Natural killer cell (primary cell): ENCODE results near the gene SCN1A. TPM values are rescaled to one million over a fixed set of nuclear protein-coding genes. Genes with fewer than 3 reads are reported as not detected.

Experiments
- ATAC-seq, 3 donors: fragments of 150-1000 bp in 2 of 3; fragments of 200-7000 bp in 1 of 3; cut with Tn5 transposase; 1 replicate in 1 of 3; 2 replicates in 2 of 3; pipeline ENCODE4 v1.10.0; 2021; ENCODE audit warnings: mild to moderate bottlenecking in 2 of 3, moderate library complexity in 2 of 3
- DNase-seq, 2 donors: peaks; one replicate each; pipeline versions ENCODE4 v3.0.0 to v3.0.0-alpha.2; 2013 to 2021; ENCODE audit warnings: mixed read lengths in 1 of 2
- H3K27ac ChIP-seq: one replicate; pipeline ENCODE4 v1.5.1; 2013; ENCODE audit warnings: mild to moderate bottlenecking, low read length
- H3K27me3 ChIP-seq: one replicate; pipeline ENCODE4 v1.6.1; 2013; ENCODE audit warnings: low read length; ENCODE audit not compliant: control insufficient read depth, insufficient read depth
- H3K36me3 ChIP-seq: one replicate; pipeline ENCODE4 v1.6.1; 2013; ENCODE audit warnings: low read length; ENCODE audit not compliant: control insufficient read depth, insufficient read depth
- H3K4me1 ChIP-seq: one replicate; pipeline ENCODE4 v1.6.1; 2013; ENCODE audit warnings: low read length; ENCODE audit not compliant: control insufficient read depth, insufficient read depth
- H3K4me3 ChIP-seq: one replicate; pipeline ENCODE4 v1.5.1; 2013; ENCODE audit warnings: low read length
- H3K9me3 ChIP-seq: one replicate; pipeline ENCODE4 v1.6.1; 2013; ENCODE audit warnings: low read length; ENCODE audit not compliant: control insufficient read depth, insufficient read depth
- H3K27ac Mint-ChIP-seq, 2 donors: one replicate each; pipeline ENCODE4 v1.8.0; 2022; ENCODE audit warnings: mild to moderate bottlenecking in 2 of 2, mixed read lengths in 2 of 2, moderate library complexity in 1 of 2
- H3K27me3 Mint-ChIP-seq, 2 donors: one replicate each; pipeline ENCODE4 v1.8.0; 2022; ENCODE audit warnings: low read depth in 2 of 2, mixed read lengths in 2 of 2
- H3K36me3 Mint-ChIP-seq: one replicate; pipeline ENCODE4 v1.8.0; 2022; ENCODE audit warnings: mixed read lengths
- H3K4me1 Mint-ChIP-seq, 2 donors: one replicate each; pipeline ENCODE4 v1.8.0; 2022; ENCODE audit warnings: mixed read lengths in 2 of 2
- H3K4me3 Mint-ChIP-seq: one replicate; pipeline ENCODE4 v1.8.0; 2022; ENCODE audit warnings: mild to moderate bottlenecking, moderate library complexity, mixed read lengths
- H3K9me3 Mint-ChIP-seq, 2 donors: one replicate each; pipeline ENCODE4 v1.8.0; 2022; ENCODE audit warnings: mixed read lengths in 2 of 2
- WGBS: methylation state at CpG from one replicate; pipeline ENCODE4 v1.1.7; 2013; ENCODE audit warnings: missing lambda C conversion rate; ENCODE audit not compliant: insufficient coverage; 5-methylcytosine and 5-hydroxymethylcytosine counted together
- intact Hi-C: fragments of 100-400 bp; cut with micrococcal nuclease; formaldehyde crosslinking; loops from one replicate; pipeline ENCODE4 v1.14.2; 2022
- total RNA-seq, 4 donors: library from RNA; stranded (reverse); fragments of 120-200 nt in 1 of 4; gene quantifications; one replicate each; pipeline versions ENCODE4 v1.2.3 to v1.2.4, GENCODE V29; 2013 to 2022
- TF ChIP-seq, protein P1 (sequence below): fragments of 200-600 bp; IDR thresholded peaks from one replicate; pipeline ENCODE4 v1.8.0; 2022; ENCODE audit warnings: antibody characterized with exemption

SCN1A gene
- total RNA-seq, 3 donors from 2014 or later (not counting 1 experiment from before 2014, with no cell fraction given) = not detected

DNA sequence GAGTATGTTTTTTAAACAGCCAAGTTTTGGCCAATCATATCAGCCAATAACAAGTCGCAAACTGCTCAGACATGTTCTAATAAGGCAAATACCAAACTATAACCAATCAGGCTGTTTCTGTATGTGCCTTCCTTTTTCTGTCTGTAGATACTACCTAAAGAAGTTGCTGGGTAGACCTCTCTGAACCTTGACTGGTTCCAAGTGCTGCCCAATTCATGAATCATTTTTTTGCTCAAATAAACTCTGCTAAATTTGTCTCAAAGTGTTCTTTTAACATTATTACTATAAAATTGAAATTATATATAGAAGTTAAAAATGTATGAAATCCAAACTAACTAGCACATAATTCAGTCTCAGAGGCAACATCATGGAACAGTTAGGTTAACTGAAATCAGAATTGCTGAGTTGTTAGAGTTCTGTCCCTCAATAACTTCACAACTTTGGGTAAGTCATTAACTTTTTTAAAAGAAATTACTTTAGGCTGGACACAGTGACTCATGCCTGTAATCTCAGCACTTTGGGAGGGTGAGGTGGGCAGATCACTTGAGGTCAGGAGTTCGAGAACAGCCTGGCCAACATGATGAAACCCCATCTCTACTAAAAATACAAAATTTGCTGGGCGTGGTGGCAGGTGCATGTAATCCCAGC is 169.4 kb downstream of the SCN1A start:
- Histone ChIP-seq H3K4me1 (peaks cover 2% of the 10 kb centered on the region), H3K9me3 (no peaks in the 10 kb centered on the region), H3K36me3 (no peaks in the 10 kb centered on the region), H3K4me3 (no peak overlapping the region), H3K27me3 (no peaks in the 10 kb centered on the region), H3K27ac (no peak overlapping the region)
- Mint-ChIP-seq H3K4me3 (no peak overlapping the region), H3K4me1 (peaks cover 11 to 13% of the 10 kb centered on the region in 2 donors), H3K36me3 (no peaks in the 10 kb centered on the region), H3K27ac (no peak overlapping the region), H3K27me3 (peaks cover 0 to 3% of the 10 kb centered on the region in 2 donors), H3K9me3 (no peaks in the 10 kb centered on the region)
- TF ChIP-seq, protein P1, sequence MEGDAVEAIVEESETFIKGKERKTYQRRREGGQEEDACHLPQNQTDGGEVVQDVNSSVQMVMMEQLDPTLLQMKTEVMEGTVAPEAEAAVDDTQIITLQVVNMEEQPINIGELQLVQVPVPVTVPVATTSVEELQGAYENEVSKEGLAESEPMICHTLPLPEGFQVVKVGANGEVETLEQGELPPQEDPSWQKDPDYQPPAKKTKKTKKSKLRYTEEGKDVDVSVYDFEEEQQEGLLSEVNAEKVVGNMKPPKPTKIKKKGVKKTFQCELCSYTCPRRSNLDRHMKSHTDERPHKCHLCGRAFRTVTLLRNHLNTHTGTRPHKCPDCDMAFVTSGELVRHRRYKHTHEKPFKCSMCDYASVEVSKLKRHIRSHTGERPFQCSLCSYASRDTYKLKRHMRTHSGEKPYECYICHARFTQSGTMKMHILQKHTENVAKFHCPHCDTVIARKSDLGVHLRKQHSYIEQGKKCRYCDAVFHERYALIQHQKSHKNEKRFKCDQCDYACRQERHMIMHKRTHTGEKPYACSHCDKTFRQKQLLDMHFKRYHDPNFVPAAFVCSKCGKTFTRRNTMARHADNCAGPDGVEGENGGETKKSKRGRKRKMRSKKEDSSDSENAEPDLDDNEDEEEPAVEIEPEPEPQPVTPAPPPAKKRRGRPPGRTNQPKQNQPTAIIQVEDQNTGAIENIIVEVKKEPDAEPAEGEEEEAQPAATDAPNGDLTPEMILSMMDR = no peak
- DNase-seq = no peak
- intact Hi-C loops = no loop called here
- ATAC-seq = no peak
- WGBS = 75% methylated on average over 2 of the region's 3 CpGs

GRCh38 chr2:165957030-165957675 is 170.7 kb downstream of the SCN1A start:
- Histone ChIP-seq H3K9me3 (no peaks in the 10 kb centered on the region), H3K36me3 (no peaks in the 10 kb centered on the region), H3K27ac (no peak overlapping the region), H3K27me3 (no peaks in the 10 kb centered on the region), H3K4me3 (no peak overlapping the region), H3K4me1 (peaks cover 5% of the 10 kb centered on the region)
- TF ChIP-seq, protein P1 = no peak
- Mint-ChIP-seq H3K36me3 (no peaks in the 10 kb centered on the region), H3K27me3 (peaks cover 0 to 3% of the 10 kb centered on the region in 2 donors), H3K27ac (no peak overlapping the region), H3K4me3 (no peak overlapping the region), H3K9me3 (no peaks in the 10 kb centered on the region), H3K4me1 (peaks cover 11 to 13% of the 10 kb centered on the region in 2 donors)
- ATAC-seq (no peak), DNase-seq (no peak)
- intact Hi-C loops = no loop called here
- 91% methylated on average over 60 of the region's 60 CpGs for WGBS

DNA sequence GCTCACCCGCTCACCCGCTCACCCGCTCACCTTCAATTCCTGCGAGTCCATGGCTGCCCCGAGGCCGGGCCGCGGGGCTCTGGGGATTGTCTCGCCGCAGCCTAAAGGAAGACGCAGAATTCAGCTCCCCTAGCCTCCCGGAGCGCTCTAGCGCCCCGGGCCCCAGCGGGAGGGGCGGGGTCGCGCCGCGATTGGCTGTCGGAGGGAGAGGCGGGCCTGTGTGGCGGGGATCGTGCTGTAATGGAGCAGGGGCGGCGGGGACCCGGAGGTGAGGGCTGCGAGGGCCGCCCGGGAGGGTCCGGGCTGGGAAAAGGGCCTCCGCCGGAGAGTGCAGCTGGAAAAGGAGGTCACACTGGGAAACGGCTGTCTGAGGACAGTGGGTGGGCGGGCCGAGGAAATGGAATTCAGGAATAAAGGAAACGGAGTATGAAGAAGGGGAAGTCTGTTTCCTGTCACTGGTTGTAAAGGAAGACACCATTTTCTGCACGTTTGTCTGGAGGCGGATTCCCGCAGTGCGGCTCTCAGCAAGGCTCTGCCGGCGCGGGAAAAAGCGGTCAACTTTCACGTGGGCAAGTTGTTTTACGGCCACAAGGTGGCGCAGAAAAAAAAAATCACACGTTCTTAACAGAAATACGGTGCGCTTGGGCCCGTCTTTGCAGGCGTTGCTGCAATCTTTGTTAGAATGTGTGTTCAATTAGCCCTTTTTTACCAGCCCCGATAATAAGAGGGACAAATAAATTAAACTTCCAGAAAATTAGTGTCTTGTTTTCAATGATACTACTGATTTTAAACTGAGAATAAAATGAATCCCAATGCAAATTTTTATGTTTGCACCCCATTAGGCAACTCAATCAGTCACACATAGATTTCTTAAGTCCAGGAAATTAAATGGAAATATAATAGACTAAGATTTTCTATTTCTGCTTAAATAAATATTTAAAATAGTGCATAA is 173.9 kb downstream of the SCN1A start, which contains the start of gene TTC21B:
TTC21B (minus strand) TSS at position 122 of the 952 bp plus-strand sequence; CDS start at position 51, 71 bp downstream.
- H3K4me3 ChIP-seq = peak within 1 kb of the TSS; percentile 78
- no peaks in the 10 kb centered on the region for H3K36me3 Mint-ChIP-seq
- H3K9me3 Mint-ChIP-seq = no peaks in the 10 kb centered on the region
- peak within 1 kb of the TSS; percentile 74 for H3K27ac ChIP-seq
- H3K9me3 ChIP-seq = no peaks in the 10 kb centered on the region
- no peak within 1 kb of the TSS for H3K27ac Mint-ChIP-seq
- H3K4me3 Mint-ChIP-seq = no peak within 1 kb of the TSS
- no peaks in the 10 kb centered on the region for H3K27me3 Mint-ChIP-seq
- H3K27me3 ChIP-seq = no peaks in the 10 kb centered on the region
- DNase-seq = peak; percentile 90 to 96
- TF ChIP-seq, protein P1 = peak; percentile 85
- peaks cover 3% of the 10 kb centered on the region for H3K36me3 ChIP-seq
- H3K4me1 ChIP-seq = peaks cover 5% of the 10 kb centered on the region
- peaks cover 11 to 13% of the 10 kb centered on the region in 2 donors for H3K4me1 Mint-ChIP-seq
- intact Hi-C loops = loop anchor here (2.0 to 5.0 kb wide), 2 partner anchors 162 to 175 kb away; partner anchors contain the start of genes GALNT3 and SCN1A
- peak; percentile 93 to 98 (median 94) for ATAC-seq
- under 1% methylated on average over 54 of the region's 55 CpGs for WGBS
